ENCODE data around the gene CCDC40.

DNA sequence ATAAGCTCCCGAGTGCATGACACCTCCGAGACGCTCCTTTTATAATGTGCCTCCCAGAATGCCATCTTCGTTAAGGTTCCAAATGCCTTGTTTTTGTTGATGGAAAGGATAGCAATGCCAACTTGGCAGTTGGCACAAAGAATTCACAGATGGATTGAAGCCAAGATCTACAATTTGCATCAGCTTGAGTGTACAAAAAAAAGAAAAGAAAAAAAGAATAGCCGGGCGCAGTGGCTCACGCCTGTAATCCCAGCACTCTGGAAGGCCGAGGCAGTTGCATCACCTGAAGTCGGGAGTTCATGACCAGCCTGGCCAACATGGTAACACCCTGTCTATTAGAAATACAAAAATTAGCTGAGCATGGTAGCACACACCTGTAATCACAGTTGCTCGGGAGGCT lies 8.4 kb upstream of the CCDC40 start:
- TF ChIP-seq, protein P1, sequence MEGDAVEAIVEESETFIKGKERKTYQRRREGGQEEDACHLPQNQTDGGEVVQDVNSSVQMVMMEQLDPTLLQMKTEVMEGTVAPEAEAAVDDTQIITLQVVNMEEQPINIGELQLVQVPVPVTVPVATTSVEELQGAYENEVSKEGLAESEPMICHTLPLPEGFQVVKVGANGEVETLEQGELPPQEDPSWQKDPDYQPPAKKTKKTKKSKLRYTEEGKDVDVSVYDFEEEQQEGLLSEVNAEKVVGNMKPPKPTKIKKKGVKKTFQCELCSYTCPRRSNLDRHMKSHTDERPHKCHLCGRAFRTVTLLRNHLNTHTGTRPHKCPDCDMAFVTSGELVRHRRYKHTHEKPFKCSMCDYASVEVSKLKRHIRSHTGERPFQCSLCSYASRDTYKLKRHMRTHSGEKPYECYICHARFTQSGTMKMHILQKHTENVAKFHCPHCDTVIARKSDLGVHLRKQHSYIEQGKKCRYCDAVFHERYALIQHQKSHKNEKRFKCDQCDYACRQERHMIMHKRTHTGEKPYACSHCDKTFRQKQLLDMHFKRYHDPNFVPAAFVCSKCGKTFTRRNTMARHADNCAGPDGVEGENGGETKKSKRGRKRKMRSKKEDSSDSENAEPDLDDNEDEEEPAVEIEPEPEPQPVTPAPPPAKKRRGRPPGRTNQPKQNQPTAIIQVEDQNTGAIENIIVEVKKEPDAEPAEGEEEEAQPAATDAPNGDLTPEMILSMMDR (IDR thresholded peaks at IDR 0.05), result no peak
- TF ChIP-seq ZNF416 (CRISPR knock-in tag; IDR thresholded peaks at IDR 0.05) (no peak), TCF7 (CRISPR knock-in tag; IDR thresholded peaks at IDR 0.05; ENCODE audit: low read depth) (no peak)
- TF ChIP-seq, protein P2, sequence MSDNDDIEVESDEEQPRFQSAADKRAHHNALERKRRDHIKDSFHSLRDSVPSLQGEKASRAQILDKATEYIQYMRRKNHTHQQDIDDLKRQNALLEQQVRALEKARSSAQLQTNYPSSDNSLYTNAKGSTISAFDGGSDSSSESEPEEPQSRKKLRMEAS (CRISPR knock-in tag; IDR thresholded peaks at IDR 0.05), result no peak
- TF ChIP-seq, protein P3, sequence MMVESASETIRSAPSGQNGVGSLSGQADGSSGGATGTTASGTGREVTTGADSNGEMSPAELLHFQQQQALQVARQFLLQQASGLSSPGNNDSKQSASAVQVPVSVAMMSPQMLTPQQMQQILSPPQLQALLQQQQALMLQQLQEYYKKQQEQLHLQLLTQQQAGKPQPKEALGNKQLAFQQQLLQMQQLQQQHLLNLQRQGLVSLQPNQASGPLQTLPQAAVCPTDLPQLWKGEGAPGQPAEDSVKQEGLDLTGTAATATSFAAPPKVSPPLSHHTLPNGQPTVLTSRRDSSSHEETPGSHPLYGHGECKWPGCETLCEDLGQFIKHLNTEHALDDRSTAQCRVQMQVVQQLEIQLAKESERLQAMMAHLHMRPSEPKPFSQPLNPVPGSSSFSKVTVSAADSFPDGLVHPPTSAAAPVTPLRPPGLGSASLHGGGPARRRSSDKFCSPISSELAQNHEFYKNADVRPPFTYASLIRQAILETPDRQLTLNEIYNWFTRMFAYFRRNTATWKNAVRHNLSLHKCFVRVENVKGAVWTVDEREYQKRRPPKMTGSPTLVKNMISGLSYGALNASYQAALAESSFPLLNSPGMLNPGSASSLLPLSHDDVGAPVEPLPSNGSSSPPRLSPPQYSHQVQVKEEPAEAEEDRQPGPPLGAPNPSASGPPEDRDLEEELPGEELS (CRISPR knock-in tag; IDR thresholded peaks at IDR 0.05), result no peak

Data from WTC11 (cell line).